DOHH2 (cell line): ENCODE data around the gene PACS2.

ENCODE experiments used
- H3F3A ChIP-seq: fragments of 200-600 bp; sonication (generic), shearing (Covaris generic); 2 replicates; pipeline ENCODE4 v1.6.0; 2016; ENCODE audit warnings: antibody characterized with exemption, mild to moderate bottlenecking; ENCODE audit not compliant: control insufficient read depth, insufficient read depth
- H3K27ac ChIP-seq: fragments of 200-600 bp; sonication (generic); 2 replicates; pipeline ENCODE4 v1.5.1; 2014; ENCODE audit warnings: low read depth, mild to moderate bottlenecking, low read length, moderate library complexity
- H3K27me3 ChIP-seq: fragments of 200-600 bp; sonication (generic); 2 replicates; pipeline ENCODE4 v1.6.1; 2014; ENCODE audit warnings: mild to moderate bottlenecking, low read length, mixed read lengths; ENCODE audit not compliant: control insufficient read depth
- H3K36me3 ChIP-seq: fragments of 200-600 bp; sonication (generic); 2 replicates; pipeline ENCODE4 v1.6.1; 2014; ENCODE audit warnings: mild to moderate bottlenecking, low read length, moderate library complexity, mixed read lengths; ENCODE audit not compliant: control insufficient read depth
- H3K4me1 ChIP-seq: fragments of 200-600 bp; sonication (generic); 2 replicates; pipeline ENCODE4 v1.6.1; 2014; ENCODE audit warnings: mild to moderate bottlenecking, low read length, mixed read lengths; ENCODE audit not compliant: control insufficient read depth
- H3K4me2 ChIP-seq: fragments of 200-600 bp; sonication (generic); 2 replicates; pipeline ENCODE4 v1.6.0; 2014; ENCODE audit warnings: mild to moderate bottlenecking, low read length, moderate library complexity
- H3K4me3 ChIP-seq: fragments of 200-600 bp; sonication (generic); 2 replicates; pipeline ENCODE4 v1.5.1; 2014; ENCODE audit warnings: mild to moderate bottlenecking, low read length, mixed read lengths
- H3K79me2 ChIP-seq: fragments of 200-600 bp; sonication (generic); 2 replicates; pipeline ENCODE4 v1.6.1; 2014; ENCODE audit warnings: mild to moderate bottlenecking, low read length, mixed read lengths; ENCODE audit not compliant: control insufficient read depth
- H3K9me2 ChIP-seq: fragments of 200-600 bp; sonication (generic); replicated peaks from 2 replicates; pipeline ENCODE4 v1.6.1; 2014; ENCODE audit warnings: mild to moderate bottlenecking, low read length, mixed read lengths; ENCODE audit not compliant: control insufficient read depth
- H3K9me3 ChIP-seq: fragments of 200-600 bp; sonication (generic); 2 replicates; pipeline ENCODE4 v1.6.1; 2014; ENCODE audit warnings: antibody characterized with exemption, low read length, mixed read lengths; ENCODE audit not compliant: control insufficient read depth, insufficient read depth
- H4K20me1 ChIP-seq: fragments of 200-600 bp; sonication (generic); 2 replicates; pipeline ENCODE4 v1.6.0; 2014; ENCODE audit warnings: low read depth, mild to moderate bottlenecking, antibody characterized with exemption, low read length, moderate library complexity; ENCODE audit not compliant: control insufficient read depth, insufficient read depth
- EZH2phosphoT487 ChIP-seq: fragments of 200-600 bp; sonication (generic); IDR thresholded peaks from 2 replicates; pipeline ENCODE4 v1.6.1; 2017; ENCODE audit warnings: borderline replicate concordance, mild to moderate bottlenecking, antibody characterized with exemption, low read length, moderate library complexity, mixed read lengths
- TF ChIP-seq, protein P1 (sequence below): fragments of 200-600 bp; sonication (generic); IDR thresholded peaks from one replicate; pipeline ENCODE4 v1.5.1; 2014; ENCODE audit warnings: antibody characterized with exemption, mild to moderate bottlenecking, low read depth, low read length; ENCODE audit not compliant: poor library complexity, severe bottlenecking

PACS2 gene

DNA sequence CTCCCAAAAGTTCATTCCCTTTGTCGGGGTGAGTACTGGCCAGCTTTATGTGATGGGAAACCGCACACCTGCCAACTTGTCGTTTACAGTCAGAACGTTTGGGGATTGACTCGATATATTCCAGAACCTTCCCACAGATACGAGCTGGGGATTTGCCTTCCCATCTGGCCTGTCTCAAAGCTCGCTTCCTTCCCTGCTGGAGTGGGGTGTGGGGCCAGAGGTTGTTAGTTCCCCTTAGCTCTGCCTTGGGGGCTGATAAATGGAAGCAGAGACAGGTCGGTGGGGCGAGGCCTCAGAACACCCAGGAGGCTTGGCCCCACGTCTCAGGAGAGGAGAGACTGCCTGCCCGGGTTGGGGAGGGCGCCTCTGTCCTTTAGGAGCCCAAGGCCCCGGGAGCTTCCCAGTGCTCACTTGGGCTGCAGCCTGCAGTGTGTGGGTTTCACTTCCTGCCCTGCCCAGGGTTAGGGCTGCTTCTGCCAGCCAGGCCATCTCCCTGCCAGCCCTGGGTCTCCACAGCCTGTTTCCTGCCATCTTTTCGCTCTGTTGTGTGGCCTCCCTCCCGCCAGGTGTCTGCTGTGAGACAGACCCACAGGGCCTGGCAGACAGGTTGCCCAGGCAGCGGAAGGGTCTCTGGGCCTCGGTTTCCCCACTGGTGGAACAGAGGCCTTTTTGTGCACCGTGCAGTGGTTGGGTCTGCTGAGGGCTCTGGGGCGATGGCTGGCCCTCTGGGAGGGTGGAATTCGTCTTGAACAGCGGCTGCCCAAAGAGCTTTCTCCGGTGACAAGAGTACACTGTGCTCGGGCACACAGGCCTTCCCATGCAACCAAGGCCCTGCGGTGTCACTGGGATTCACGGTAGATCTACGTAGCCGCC, 75.7 kb downstream of the PACS2 start:
- H3K4me3 ChIP-seq: no peak overlapping the region
- peaks cover 9% of the 10 kb centered on the region for H3K4me1 ChIP-seq
- no peak overlapping the region for H3K27ac ChIP-seq
- H3K4me2 ChIP-seq: no peak overlapping the region
- H3K79me2 ChIP-seq: no peaks in the 10 kb centered on the region
- H3K27me3 ChIP-seq: no peaks in the 10 kb centered on the region
- H4K20me1 ChIP-seq: no peaks in the 10 kb centered on the region
- no peaks in the 10 kb centered on the region for H3K9me3 ChIP-seq
- H3K36me3 ChIP-seq: no peaks in the 10 kb centered on the region
- no peaks in the 10 kb centered on the region for H3F3A ChIP-seq
- TF ChIP-seq, protein P1, sequence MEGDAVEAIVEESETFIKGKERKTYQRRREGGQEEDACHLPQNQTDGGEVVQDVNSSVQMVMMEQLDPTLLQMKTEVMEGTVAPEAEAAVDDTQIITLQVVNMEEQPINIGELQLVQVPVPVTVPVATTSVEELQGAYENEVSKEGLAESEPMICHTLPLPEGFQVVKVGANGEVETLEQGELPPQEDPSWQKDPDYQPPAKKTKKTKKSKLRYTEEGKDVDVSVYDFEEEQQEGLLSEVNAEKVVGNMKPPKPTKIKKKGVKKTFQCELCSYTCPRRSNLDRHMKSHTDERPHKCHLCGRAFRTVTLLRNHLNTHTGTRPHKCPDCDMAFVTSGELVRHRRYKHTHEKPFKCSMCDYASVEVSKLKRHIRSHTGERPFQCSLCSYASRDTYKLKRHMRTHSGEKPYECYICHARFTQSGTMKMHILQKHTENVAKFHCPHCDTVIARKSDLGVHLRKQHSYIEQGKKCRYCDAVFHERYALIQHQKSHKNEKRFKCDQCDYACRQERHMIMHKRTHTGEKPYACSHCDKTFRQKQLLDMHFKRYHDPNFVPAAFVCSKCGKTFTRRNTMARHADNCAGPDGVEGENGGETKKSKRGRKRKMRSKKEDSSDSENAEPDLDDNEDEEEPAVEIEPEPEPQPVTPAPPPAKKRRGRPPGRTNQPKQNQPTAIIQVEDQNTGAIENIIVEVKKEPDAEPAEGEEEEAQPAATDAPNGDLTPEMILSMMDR: no peak
- no peak for TF ChIP-seq EZH2phosphoT487
- no peaks in the 10 kb centered on the region for H3K9me2 ChIP-seq

DNA sequence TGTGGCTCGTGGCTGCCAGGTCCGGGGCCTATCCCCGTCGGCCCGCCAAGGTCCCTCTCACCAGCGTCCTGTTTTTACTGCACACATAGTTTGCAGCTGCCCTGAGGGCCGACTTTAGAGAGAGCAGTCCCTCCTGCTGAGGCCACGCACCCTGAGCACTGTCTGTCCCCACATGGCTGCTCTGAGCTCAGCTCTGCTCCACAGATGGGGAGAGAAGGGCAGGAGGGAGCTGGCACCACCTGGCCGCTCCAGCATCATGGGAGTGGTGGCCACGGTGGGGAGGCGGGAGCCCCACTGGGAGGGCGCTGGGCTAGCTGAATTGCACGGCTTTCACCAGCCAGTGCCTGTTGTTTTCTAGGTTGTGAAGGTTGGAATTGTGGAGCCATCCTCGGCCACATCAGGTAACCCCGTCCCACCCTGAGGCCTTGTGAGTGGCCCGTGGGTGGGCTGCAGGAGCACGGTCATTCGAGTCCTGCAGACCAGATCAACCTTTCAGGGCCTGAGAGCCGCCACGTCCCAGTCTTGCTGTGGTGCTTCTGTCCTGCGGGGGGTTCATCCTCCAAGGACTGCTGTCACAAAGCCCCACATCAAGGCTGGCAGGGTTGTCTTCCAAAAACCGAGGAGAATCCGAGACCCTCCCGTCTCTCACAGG, 76.4 kb downstream of the PACS2 start:
- Histone ChIP-seq H3K4me1 (peaks cover 9% of the 10 kb centered on the region), H3K27ac (no peak overlapping the region), H3F3A (no peaks in the 10 kb centered on the region), H4K20me1 (no peaks in the 10 kb centered on the region), H3K4me3 (no peak overlapping the region), H3K79me2 (no peaks in the 10 kb centered on the region), H3K27me3 (no peaks in the 10 kb centered on the region), H3K9me3 (no peaks in the 10 kb centered on the region), H3K9me2 (no peaks in the 10 kb centered on the region), H3K36me3 (no peaks in the 10 kb centered on the region), H3K4me2 (no peak overlapping the region)
- TF ChIP-seq, protein P1: no peak
- TF ChIP-seq EZH2phosphoT487: no peak

DNA sequence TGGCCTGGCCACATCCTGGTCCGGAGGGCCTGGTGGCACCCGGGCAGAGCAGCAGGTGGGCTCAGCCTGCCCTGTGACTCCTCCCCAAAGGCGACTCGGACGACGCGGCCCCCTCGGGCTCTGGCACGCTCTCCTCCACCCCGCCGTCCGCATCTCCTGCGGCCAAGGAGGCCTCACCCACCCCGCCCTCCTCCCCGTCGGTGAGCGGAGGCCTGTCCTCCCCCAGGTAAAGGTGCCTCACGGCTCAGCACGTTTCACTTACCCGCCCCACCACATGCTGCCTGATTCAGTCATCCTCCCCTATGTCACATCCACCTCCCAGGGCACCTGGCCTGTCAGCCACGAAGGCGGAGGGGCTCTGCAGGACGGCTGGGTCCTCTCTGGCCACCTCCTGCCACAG, 77.0 kb downstream of the PACS2 start:
- no peak overlapping the region for H3K27ac ChIP-seq
- TF ChIP-seq, protein P1: no peak
- no peak for TF ChIP-seq EZH2phosphoT487
- no peaks in the 10 kb centered on the region for H4K20me1 ChIP-seq
- H3K79me2 ChIP-seq: no peaks in the 10 kb centered on the region
- no peaks in the 10 kb centered on the region for H3F3A ChIP-seq
- no peaks in the 10 kb centered on the region for H3K9me2 ChIP-seq
- no peaks in the 10 kb centered on the region for H3K9me3 ChIP-seq
- H3K36me3 ChIP-seq: no peaks in the 10 kb centered on the region
- H3K27me3 ChIP-seq: no peaks in the 10 kb centered on the region
- H3K4me1 ChIP-seq: peaks cover 9% of the 10 kb centered on the region
- no peak overlapping the region for H3K4me2 ChIP-seq
- no peak overlapping the region for H3K4me3 ChIP-seq
